ENCODE measurements around the gene STX11. TPM values are rescaled to one million over a fixed set of nuclear protein-coding genes. Genes with fewer than 3 reads are reported as not detected.
A peak's percentile ranks its signal among the peaks of the same experiment; 100 is the strongest.

Gene STX11
- total RNA-seq, 1 experiment from 2014 or later = 1.1 TPM

DNA sequence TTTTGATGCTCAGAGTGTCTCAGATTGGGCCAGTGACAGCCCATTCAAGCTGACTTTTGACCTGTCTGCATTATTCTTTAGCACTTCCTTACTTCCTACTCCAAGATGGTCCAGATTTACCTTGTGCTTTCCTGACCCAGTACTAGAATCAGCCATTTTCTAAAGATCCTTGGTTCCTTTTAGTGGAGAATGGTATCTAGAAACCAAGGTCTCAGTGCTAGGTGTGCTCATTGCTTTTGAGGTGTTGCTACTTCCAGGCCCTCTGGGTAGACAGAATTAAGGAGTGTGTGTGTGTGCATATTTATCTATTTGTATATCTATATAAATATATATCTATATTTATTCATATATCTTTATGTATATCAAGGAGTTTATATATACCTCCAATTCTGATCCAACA, 67.5 kb downstream of the STX11 start:
- intact Hi-C loops (cut with micrococcal nuclease) = loop anchor here (2.0 to 10.0 kb wide), 4 partner anchors 67 to 811 kb away; partner anchors contain the start of gene STX11
- TF ChIP-seq, protein P1, sequence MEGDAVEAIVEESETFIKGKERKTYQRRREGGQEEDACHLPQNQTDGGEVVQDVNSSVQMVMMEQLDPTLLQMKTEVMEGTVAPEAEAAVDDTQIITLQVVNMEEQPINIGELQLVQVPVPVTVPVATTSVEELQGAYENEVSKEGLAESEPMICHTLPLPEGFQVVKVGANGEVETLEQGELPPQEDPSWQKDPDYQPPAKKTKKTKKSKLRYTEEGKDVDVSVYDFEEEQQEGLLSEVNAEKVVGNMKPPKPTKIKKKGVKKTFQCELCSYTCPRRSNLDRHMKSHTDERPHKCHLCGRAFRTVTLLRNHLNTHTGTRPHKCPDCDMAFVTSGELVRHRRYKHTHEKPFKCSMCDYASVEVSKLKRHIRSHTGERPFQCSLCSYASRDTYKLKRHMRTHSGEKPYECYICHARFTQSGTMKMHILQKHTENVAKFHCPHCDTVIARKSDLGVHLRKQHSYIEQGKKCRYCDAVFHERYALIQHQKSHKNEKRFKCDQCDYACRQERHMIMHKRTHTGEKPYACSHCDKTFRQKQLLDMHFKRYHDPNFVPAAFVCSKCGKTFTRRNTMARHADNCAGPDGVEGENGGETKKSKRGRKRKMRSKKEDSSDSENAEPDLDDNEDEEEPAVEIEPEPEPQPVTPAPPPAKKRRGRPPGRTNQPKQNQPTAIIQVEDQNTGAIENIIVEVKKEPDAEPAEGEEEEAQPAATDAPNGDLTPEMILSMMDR (IDR thresholded peaks at IDR 0.05; ENCODE audit: unreplicated experiment) = no peak
- H3K4me1 Mint-ChIP-seq (ENCODE audit: insufficient read depth, unreplicated experiment) = peaks cover 9% of the 10 kb centered on the region
- BruUV-seq (replicated peaks) = no TSS peak
- ChIA-PET POLR2A (interaction anchor here (0.7 to 2.2 kb wide), 4 partner anchors 48 to 212 kb away, joined by 3 to 12 read pairs (median 4); partner anchors contain the start of gene UTRN), CTCF (interaction anchor here (0.6 to 3.1 kb wide), 22 partner anchors 10 to 642 kb away, joined by 3 to 15 read pairs (median 5); partner anchors contain the start of gene UTRN)
- DNase-seq (ENCODE audit: unreplicated experiment) = no peak
- H3K36me3 Mint-ChIP-seq (ENCODE audit: insufficient read depth, unreplicated experiment) = peaks cover 20% of the 10 kb centered on the region
- H3K4me3 Mint-ChIP-seq (ENCODE audit: unreplicated experiment) = peak overlapping the region; percentile 83
- no peak overlapping the region for H3K27ac Mint-ChIP-seq (ENCODE audit: low read depth, unreplicated experiment)
- H3K9me3 Mint-ChIP-seq (ENCODE audit: unreplicated experiment) = no peaks in the 10 kb centered on the region
- H3K27me3 Mint-ChIP-seq (ENCODE audit: insufficient read depth, unreplicated experiment) = no peaks in the 10 kb centered on the region

DNA sequence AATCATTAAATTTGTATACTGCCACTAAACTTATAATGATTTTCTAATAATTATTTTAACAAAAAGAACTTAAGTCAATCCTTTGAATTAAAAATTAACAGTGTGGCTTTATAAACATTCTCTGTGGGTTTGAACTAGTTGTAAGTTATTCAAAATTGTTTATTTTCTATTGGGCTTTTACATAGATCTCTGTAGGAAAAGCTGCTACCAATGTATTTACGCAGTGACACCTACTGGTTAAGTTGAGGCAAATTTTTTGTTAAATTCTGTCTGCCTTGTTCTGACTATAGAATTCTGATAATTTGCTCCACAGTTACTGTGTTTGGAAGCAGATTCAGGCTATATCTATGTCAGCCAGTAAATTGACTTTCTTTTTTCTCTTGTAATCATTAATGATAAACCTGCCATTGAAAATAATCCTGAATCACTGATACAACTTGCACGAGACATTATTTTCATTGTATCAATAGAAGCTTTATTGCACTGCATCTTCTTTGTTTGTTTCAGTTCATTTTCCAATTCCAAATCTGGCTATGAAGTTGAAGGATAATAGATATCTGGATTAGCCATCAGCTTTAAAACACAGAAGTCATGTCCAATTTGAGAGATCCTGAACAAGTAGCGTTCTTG, 68.9 kb downstream of the STX11 start:
- Mint-ChIP-seq H3K27me3 (ENCODE audit: insufficient read depth, unreplicated experiment) (no peaks in the 10 kb centered on the region), H3K9me3 (ENCODE audit: unreplicated experiment) (no peaks in the 10 kb centered on the region), H3K4me3 (ENCODE audit: unreplicated experiment) (no peak overlapping the region), H3K27ac (ENCODE audit: low read depth, unreplicated experiment) (no peak overlapping the region), H3K4me1 (ENCODE audit: insufficient read depth, unreplicated experiment) (peaks cover 9% of the 10 kb centered on the region), H3K36me3 (ENCODE audit: insufficient read depth, unreplicated experiment) (peaks cover 20% of the 10 kb centered on the region)
- TF ChIP-seq, protein P1 (IDR thresholded peaks at IDR 0.05; ENCODE audit: unreplicated experiment) = peak; percentile 47
- CTCF ChIA-PET = interaction anchor here (0.5 to 3.1 kb wide), 20 partner anchors 9 to 689 kb away, joined by 3 to 15 read pairs (median 4); partner anchors contain the start of gene UTRN
- DNase-seq (ENCODE audit: unreplicated experiment) = peak; percentile 53
- intact Hi-C loops (cut with micrococcal nuclease) = loop anchor here (5.0 to 10.0 kb wide), 2 partner anchors 196 to 642 kb away; no protein-coding TSS in a partner anchor
- BruUV-seq (replicated peaks) = no TSS peak
- POLR2A ChIA-PET = interaction anchor here (1.2 to 2.2 kb wide), 3 partner anchors 47 to 124 kb away, joined by 4 to 12 read pairs (median 5); partner anchors contain the start of genes SF3B5 and UTRN

DNA sequence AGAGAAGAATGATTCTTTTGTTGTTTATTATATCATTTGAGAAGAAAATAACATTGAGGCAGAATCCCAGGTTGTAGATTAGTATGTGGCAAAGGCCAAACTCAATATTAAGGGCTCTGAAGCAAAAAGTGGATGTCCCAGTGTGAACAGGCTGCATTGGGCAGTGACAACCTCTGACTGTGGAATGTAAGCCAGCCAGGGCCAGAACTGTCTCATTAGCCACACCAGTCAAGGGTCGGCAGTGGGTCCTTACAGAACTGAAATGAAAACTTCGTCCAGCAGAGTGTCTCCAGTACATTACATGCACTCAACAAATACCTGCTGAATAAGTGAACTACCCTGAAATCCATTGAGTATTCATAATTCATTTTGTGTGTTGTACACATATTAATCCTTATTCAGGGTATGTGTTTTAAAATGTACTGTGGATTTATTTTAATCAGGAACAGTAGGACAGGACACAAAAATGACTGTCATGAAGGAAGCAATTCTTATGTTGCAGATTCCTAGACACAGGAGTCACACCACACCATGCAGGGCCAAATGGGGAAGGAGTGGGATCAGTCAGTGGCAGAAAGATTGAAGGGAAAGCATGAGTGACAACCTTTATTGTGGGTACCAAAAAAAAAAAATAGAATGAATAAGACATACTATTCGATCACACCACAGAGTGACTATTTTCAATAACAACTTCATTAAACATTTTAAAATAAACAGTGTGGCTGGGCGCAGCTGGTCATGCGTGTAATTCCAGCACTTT, 69.9 kb downstream of the STX11 start:
- H3K4me1 Mint-ChIP-seq (ENCODE audit: insufficient read depth, unreplicated experiment) = peaks cover 5% of the 10 kb centered on the region

More for the DNA sequence above, 69.9 kb downstream of the STX11 start:
- H3K27me3 Mint-ChIP-seq (ENCODE audit: insufficient read depth, unreplicated experiment) = no peaks in the 10 kb centered on the region
- no peak for DNase-seq (ENCODE audit: unreplicated experiment)
- POLR2A ChIA-PET = interaction anchor here (0.7 to 1.3 kb wide), 3 partner anchors 13 to 125 kb away, joined by 3 to 5 read pairs (median 4); partner anchors contain the start of gene SF3B5
- H3K9me3 Mint-ChIP-seq (ENCODE audit: unreplicated experiment) = no peaks in the 10 kb centered on the region
- no peak overlapping the region for H3K27ac Mint-ChIP-seq (ENCODE audit: low read depth, unreplicated experiment)
- intact Hi-C loops (cut with micrococcal nuclease) = no loop called here
- H3K4me3 Mint-ChIP-seq (ENCODE audit: unreplicated experiment) = no peak overlapping the region
- TF ChIP-seq, protein P1 (IDR thresholded peaks at IDR 0.05; ENCODE audit: unreplicated experiment) = no peak
- CTCF ChIA-PET = interaction anchor here (0.6 to 2.2 kb wide), 5 partner anchors 15 to 77 kb away, joined by 3 to 15 read pairs (median 3); no protein-coding TSS in a partner anchor
- peaks cover 13% of the 10 kb centered on the region for H3K36me3 Mint-ChIP-seq (ENCODE audit: insufficient read depth, unreplicated experiment)
- no TSS peak for BruUV-seq (replicated peaks)
